ENCODE data around the gene KCNG2.

Gene KCNG2

GRCh38 chr18:79799619-79800370, 2.1 kb downstream of the KCNG2 start:
- no peak for DNase-seq

DNA sequence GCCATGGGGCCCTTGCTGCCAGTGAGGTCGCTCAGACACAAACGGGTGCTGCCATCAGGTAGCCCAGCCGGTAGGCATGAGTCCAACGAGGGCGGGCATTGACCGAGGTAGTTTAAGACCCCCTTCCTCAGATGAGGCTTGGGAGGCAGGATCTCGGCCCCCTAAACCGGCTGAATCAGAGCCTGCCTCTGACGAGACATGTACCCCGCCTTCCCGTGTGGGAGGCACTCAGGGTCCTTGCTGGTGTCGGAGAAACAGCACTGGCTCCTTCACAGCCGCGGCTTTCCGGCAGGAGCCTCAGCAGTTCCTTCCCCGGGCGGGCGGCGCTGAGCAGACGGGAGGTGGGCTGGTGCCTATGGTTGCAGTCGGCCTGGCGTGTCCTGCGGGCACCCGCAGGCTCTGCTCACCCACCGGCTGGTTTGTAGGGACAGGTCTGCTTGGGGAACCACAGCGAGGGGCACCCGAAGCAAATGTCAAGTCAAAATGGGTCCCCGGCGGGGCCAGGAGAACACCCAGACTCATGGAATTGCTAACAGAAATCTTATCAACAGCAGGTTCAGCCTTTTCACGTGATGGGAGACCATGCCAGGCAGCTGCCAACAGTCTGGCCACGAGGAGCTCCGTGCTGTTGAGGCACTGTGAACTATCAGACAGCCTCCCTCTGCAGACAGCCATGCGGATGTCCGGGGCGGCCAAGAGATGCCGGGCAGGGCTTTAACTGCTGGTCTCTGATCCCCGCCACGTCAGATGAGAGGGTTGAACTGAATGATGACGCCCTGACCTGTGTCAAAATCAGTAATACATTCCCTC, 2.8 kb downstream of the KCNG2 start:
- DNase-seq: no peak

DNA sequence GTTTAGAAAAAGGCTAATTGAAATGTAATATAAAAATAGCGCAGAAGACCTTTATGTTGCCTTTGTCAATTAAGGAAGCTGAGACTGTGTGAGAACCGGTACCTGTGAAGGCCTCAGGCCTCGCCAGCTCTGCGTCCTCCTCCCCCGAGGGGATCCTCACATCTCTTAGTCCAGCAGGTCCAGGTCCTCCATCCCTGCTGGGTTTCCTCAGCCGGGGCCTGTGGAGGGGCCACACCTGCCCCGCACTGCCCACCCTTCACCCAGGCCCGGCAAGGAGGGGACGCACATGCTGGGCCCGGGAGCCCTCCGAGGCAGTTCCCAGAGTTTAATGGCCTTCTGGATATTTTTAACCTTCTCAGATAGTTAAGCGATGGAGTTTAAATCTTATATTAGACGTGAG, 3.5 kb downstream of the KCNG2 start:
- no peak for DNase-seq

- DNase-seq: no peak
Measured at GRCh38 chr18:79801641-79802040, 3.9 kb downstream of the KCNG2 start.

DNA sequence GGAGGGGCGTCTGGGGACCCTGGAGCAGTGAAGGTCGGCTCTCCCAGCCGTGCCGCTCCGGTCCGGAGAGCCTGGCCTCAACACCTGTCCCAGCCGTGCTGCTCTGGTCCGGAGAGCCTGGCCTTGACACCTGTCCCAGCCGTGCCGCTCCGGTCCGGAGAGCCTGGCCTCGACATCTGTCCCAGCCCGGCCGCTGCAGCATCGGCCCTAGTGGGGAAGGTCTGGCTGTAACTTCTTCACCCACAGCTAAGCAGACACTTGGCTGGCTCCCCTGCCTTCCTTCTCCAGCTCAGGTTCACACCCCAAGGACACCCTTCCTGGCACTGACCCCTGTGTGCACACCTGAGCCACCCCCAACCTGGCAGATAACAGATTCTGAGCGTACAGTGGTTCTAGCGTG, 4.6 kb downstream of the KCNG2 start:
- no peak for DNase-seq

DNA sequence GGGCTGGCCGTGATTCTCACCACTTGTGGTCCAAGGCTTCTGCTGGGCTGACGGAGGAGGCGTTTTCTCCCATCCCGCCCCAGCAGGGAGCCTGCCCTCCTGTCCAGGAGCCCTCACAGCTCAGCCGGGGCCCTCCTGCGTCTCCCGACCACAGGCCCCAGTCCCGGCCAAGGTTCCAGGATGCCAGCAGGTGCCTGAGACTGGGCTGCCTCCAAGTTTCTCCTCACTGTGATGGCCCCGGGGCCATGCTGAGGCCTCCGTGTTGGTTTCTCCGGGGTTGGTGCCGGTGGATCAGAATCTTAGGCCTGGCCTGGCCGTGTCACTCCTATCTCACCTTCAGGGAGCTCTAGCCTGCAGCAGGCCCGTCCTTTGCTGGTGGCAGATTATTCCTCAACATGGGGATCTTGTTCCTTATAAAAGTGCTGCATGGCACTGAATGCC, 5.9 kb downstream of the KCNG2 start:
- DNase-seq: no peak

GRCh38 chr18:79804130-79804787, 6.5 kb downstream of the KCNG2 start:
- no peak for DNase-seq

GRCh38 chr18:79805211-79805887, 7.6 kb downstream of the KCNG2 start:
- no peak for DNase-seq

- no peak for DNase-seq
Measured at GRCh38 chr18:79805926-79806487, 8.3 kb downstream of the KCNG2 start.

GRCh38 chr18:79806976-79807841, 9.5 kb downstream of the KCNG2 start:
- DNase-seq: no peak

DNA sequence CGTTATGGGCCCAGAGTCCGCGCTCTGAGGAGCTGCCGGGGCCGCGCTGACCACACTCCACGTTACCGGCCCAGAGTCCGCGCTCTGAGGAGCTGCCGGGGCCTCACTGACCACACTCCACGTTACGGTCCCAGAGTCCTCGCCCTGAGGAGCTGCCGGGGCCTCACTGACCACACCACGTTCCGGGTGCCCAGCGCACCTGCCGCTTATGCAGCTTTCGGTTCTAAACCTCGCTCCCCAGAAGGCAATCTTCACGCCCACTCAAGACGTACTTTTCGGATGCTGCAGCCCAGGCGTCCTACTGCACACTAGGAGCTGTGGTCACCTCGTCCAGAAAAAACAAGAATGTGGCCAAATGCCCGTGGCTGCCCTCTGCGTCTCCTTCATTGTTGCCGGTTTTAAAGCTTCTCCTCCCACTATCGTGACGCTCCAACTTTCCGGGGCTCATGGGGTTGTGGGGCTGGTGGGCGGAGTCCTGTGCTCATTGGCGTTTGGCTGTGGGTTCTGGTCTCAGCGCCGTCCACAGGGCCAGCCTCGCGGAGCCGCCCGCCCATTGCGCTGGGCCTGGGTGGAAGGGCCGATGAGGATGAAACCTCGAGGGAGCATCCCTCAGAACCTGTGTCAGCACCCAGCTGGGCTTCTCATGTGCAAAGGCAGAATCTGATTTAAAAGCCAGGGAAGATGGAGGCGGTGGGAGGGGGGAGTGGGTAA, 11.9 kb downstream of the KCNG2 start:
- no peak for DNase-seq

GRCh38 chr18:79812052-79812451, 14.3 kb downstream of the KCNG2 start:
- no peak for DNase-seq

GRCh38 chr18:79814373-79814772, 16.6 kb downstream of the KCNG2 start:
- DNase-seq: no peak

GRCh38 chr18:79815657-79816056, 17.9 kb downstream of the KCNG2 start:
- DNase-seq: no peak

DNA sequence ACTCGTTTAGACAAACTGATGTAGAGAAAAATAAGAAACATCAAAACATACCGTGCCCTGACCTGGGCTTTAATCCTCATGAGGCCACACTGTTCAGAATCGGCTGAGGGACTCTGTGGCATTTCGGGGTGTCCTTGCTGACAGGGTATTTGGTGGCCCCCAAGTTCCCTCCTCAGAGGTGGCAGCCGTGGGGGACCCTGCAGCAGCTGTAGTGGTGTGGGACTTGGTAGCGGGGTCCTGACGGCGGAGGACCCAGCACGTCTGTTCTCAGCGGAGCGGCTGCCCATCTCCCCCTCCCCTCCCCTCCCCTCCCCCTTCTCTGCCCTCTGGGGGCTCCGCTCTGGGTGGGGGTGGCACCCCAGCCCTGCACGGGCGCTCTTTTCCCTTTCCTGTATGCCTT, 18.4 kb downstream of the KCNG2 start:
- no peak for DNase-seq

GRCh38 chr18:79816981-79817606, 19.4 kb downstream of the KCNG2 start:
- DNase-seq: no peak

- no peak for DNase-seq
Measured at GRCh38 chr18:79817607-79817998, 19.9 kb downstream of the KCNG2 start.

DNA sequence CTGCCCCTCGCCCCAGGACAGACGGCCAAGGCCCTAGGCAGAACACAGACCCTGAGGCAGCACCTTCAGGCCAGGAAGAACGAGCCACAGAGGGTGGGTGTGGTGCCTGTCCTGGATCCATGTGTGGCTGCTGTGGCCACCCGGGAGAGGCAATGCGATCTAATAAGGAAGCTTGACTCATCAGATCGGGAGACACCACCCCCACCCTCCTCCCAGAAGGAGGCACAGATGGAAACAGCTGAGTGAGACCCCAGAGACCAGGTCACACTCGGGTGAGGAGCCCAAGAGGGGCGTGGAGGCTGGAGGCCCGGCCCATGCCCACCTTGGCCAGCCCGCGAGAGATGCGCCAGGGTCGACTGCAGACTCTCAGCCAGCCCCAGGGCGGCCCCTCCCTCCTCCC, 20.3 kb downstream of the KCNG2 start:
- DNase-seq: no peak

DNA sequence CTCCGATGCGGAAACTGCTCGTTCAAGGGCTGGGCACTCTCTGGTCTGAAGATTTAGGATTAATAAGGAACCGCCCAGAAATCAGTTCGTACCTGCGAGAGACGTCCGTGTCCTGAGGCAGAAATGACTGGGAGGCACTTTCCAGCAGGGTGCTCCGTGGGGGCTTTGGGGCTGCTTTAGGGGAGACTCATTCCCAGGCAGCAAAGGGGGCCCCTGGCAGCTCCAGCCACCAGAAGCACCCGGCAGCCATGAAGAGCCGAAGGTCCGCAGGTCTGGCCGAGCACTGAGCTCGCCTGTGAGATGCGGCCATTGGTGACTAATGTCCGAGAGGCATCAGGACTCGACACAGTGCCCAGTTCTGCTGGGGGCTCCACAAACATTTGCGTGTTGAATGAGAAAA, 20.9 kb downstream of the KCNG2 start:
- DNase-seq: no peak
